Activated CD8-positive, alpha-beta memory T cell treated with anti-CD3 and anti-CD28 coated beads, Interleukin-2, amount 10 ng/mL, durations not matched to agents 7 days and 5 days (primary cell): Measurements from ENCODE around the gene THUMPD2. TPM values are rescaled to one million over a fixed set of nuclear protein-coding genes. Genes with fewer than 3 reads are reported as not detected.
A peak's percentile ranks its signal among the peaks of the same experiment; 100 is the strongest.
"Not testable (repeated sequence)": the region's sequence is repeated elsewhere in the genome, so short reads cannot be mapped to it uniquely, and the experiment has no call there.

ENCODE experiments used
- ATAC-seq: fragments of 150-1000 bp; cut with Tn5 transposase; one replicate; pipeline ENCODE4 v1.10.0; 2021; ENCODE audit warnings: moderate library complexity
- CTCF ChIA-PET: fragments of 350-600 bp; sonication (Branson Sonifier 250); formaldehyde crosslinking; loops from one replicate; lab custom pipeline; 2021; ENCODE audit warnings: antibody characterized with exemption; lab: Charles Lee
- DNase-seq: peaks from one replicate; pipeline ENCODE4 v3.0.0-alpha.2; 2020
- H3K27ac Mint-ChIP-seq: one replicate; pipeline ENCODE4 v1.8.0; 2021; ENCODE audit warnings: mild to moderate bottlenecking, mixed read lengths
- H3K27me3 Mint-ChIP-seq: one replicate; pipeline ENCODE4 v1.8.0; 2021; ENCODE audit warnings: mixed read lengths
- H3K36me3 Mint-ChIP-seq: one replicate; pipeline ENCODE4 v1.8.0; 2021; ENCODE audit warnings: mild to moderate bottlenecking, mixed read lengths
- H3K4me1 Mint-ChIP-seq: one replicate; pipeline ENCODE4 v1.8.0; 2021; ENCODE audit warnings: mixed read lengths
- H3K4me3 Mint-ChIP-seq: one replicate; pipeline ENCODE4 v1.8.0; 2021; ENCODE audit warnings: mild to moderate bottlenecking, moderate library complexity, mixed read lengths
- H3K9me3 Mint-ChIP-seq: one replicate; pipeline ENCODE4 v1.8.0; 2022; ENCODE audit warnings: low read depth, mixed read lengths
- total RNA-seq, 2 experiments: library from RNA; stranded (reverse); gene quantifications; one replicate each; pipeline ENCODE4 v1.2.3, GENCODE V29; 2021

The THUMPD2 gene
- total RNA-seq, 2 experiments from 2014 or later = 16.0 to 20.8 TPM

DNA sequence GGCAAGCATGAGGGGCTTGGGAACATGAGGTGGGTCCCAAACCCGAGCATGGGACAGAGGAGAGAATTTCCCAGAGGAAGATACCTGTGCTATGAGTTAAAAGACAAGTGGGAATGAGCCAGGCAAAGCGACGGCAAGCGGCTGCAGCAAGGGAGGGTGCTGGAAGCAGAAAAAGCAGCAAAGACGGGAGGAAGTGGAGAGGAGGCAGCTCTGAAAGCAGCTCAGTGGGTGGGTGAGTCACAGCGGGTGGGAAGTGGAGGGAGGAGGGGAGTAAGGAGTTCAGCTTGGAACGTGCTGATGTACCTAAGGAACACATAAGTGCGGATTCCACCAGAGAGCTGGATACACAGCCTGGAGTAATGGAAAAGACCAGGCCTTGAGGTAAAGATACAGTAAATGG lies 41.4 kb downstream of the THUMPD2 start:
- peaks cover 59% of the 10 kb centered on the region for H3K36me3 Mint-ChIP-seq
- H3K27ac Mint-ChIP-seq = no peak overlapping the region

GRCh38 chr2:39736640-39737039 lies 42.4 kb downstream of the THUMPD2 start:
- Mint-ChIP-seq H3K4me3 (no peak overlapping the region), H3K9me3 (no peaks in the 10 kb centered on the region), H3K36me3 (peaks cover 56% of the 10 kb centered on the region), H3K4me1 (no peaks in the 10 kb centered on the region), H3K27ac (no peak overlapping the region), H3K27me3 (no peaks in the 10 kb centered on the region)
- ATAC-seq (no peak), DNase-seq (no peak)
- CTCF ChIA-PET = interaction anchor here (1.0 kb wide), 1 partner anchor 9 kb away, joined by 3 read pairs; no protein-coding TSS in a partner anchor

More for the DNA sequence above, 41.4 kb downstream of the THUMPD2 start:
- CTCF ChIA-PET = interaction anchor here (1.0 kb wide), 1 partner anchor 10 kb away, joined by 3 read pairs; no protein-coding TSS in a partner anchor
- DNase-seq (no peak), ATAC-seq (no peak)
- no peaks in the 10 kb centered on the region for H3K9me3 Mint-ChIP-seq
- H3K4me1 Mint-ChIP-seq = no peaks in the 10 kb centered on the region
- no peaks in the 10 kb centered on the region for H3K27me3 Mint-ChIP-seq
- no peak overlapping the region for H3K4me3 Mint-ChIP-seq

DNA sequence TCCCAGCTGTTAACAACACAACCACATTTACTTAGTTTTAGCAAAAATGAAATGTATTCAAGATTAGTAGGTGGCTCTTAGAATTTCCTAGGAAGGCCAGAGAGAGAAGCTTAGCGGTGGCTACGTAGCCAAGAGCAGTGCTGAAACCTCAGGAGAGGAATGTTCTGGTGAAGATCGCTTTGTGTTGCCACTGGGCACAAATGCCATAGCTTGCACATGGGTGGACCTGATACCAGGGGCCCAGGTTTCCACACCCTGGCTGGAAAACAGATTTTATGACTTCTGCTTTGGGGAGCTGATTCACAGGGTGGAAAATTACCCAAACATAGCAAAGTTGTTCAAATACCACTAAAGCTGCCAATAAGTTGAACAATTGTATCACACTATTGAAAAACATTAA lies 43.4 kb downstream of the THUMPD2 start:
- H3K9me3 Mint-ChIP-seq = no peaks in the 10 kb centered on the region
- H3K27ac Mint-ChIP-seq = no peak overlapping the region

GRCh38 chr2:39734445-39734844 lies 44.6 kb downstream of the THUMPD2 start:
- Mint-ChIP-seq H3K9me3 (no peaks in the 10 kb centered on the region), H3K4me1 (no peaks in the 10 kb centered on the region), H3K4me3 (no peak overlapping the region), H3K27me3 (no peaks in the 10 kb centered on the region), H3K36me3 (peaks cover 46% of the 10 kb centered on the region), H3K27ac (no peak overlapping the region)
- CTCF ChIA-PET = no interaction called here
- no peak for ATAC-seq
- DNase-seq = no peak

More for the DNA sequence above, 43.4 kb downstream of the THUMPD2 start:
- no peak for ATAC-seq
- CTCF ChIA-PET = interaction anchor here (0.6 kb wide), 1 partner anchor 356 kb away, joined by 3 read pairs; no protein-coding TSS in a partner anchor
- DNase-seq = no peak
- Mint-ChIP-seq H3K4me3 (no peak overlapping the region), H3K36me3 (peaks cover 50% of the 10 kb centered on the region), H3K4me1 (no peaks in the 10 kb centered on the region), H3K27me3 (no peaks in the 10 kb centered on the region)

DNA sequence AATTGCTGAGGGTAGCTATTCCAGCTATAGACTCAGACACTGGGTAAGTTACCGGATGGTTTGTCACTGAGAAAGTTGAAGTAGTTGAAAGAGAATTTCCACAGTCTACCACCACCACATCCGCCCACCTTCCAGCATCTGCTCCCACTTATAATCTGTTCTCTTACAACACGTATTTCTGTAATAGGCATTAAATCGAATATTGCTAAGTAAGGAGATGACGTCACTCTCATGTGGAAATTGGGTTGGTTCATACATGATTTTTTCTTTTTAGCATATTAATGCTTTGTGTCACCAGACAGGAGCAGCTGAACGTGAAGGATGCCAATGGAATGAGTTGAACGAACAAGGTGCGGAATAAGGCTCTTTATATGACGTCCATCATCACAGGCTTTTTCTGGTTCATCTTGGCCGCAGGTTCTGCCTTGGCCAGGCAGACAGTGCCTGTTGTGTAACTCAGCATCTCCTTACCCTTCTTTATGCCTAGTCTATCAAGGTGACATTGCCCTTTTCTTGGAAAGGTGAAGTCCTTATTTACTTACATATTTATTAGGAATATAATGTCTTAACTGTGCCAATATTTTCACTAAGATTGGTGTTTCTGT lies 45.9 kb downstream of the THUMPD2 start:
- CTCF ChIA-PET = interaction anchor here (0.9 to 1.9 kb wide), 2 partner anchors 8 to 353 kb away, joined by 4 to 5 read pairs; no protein-coding TSS in a partner anchor
- no peaks in the 10 kb centered on the region for H3K9me3 Mint-ChIP-seq
- H3K4me1 Mint-ChIP-seq = no peaks in the 10 kb centered on the region
- no peaks in the 10 kb centered on the region for H3K27me3 Mint-ChIP-seq
- DNase-seq (no peak), ATAC-seq (no peak)
- H3K36me3 Mint-ChIP-seq = peaks cover 37% of the 10 kb centered on the region
- no peak overlapping the region for H3K27ac Mint-ChIP-seq
- no peak overlapping the region for H3K4me3 Mint-ChIP-seq

- CTCF ChIA-PET = interaction anchor here (0.9 to 1.9 kb wide), 2 partner anchors 9 to 352 kb away, joined by 4 to 5 read pairs; no protein-coding TSS in a partner anchor
- DNase-seq (no peak), ATAC-seq (no peak)
- Mint-ChIP-seq H3K36me3 (peaks cover 31% of the 10 kb centered on the region), H3K27me3 (no peaks in the 10 kb centered on the region), H3K4me3 (no peak overlapping the region), H3K9me3 (no peaks in the 10 kb centered on the region), H3K4me1 (no peaks in the 10 kb centered on the region), H3K27ac (no peak overlapping the region)
Measured at GRCh38 chr2:39732482-39732881, 46.6 kb downstream of the THUMPD2 start.

GRCh38 chr2:39731546-39731945 lies 47.5 kb downstream of the THUMPD2 start:
- Mint-ChIP-seq H3K36me3 (peaks cover 24% of the 10 kb centered on the region), H3K9me3 (no peaks in the 10 kb centered on the region), H3K4me3 (no peak overlapping the region), H3K27me3 (no peaks in the 10 kb centered on the region), H3K27ac (no peak overlapping the region), H3K4me1 (no peaks in the 10 kb centered on the region)
- DNase-seq (no peak), ATAC-seq (no peak)
- CTCF ChIA-PET = interaction anchor here (0.9 to 3.8 kb wide), 3 partner anchors 10 to 353 kb away, joined by 3 to 35 read pairs (median 5); no protein-coding TSS in a partner anchor

- H3K27me3 Mint-ChIP-seq = peaks cover 3% of the 10 kb centered on the region
- DNase-seq = no peak
- no peaks in the 10 kb centered on the region for H3K9me3 Mint-ChIP-seq
- no peak overlapping the region for H3K4me3 Mint-ChIP-seq
- peak; percentile 30 for ATAC-seq
- no peaks in the 10 kb centered on the region for H3K4me1 Mint-ChIP-seq
- no peak overlapping the region for H3K27ac Mint-ChIP-seq
- H3K36me3 Mint-ChIP-seq = peaks cover 21% of the 10 kb centered on the region
- CTCF ChIA-PET = interaction anchor here (0.9 to 3.8 kb wide), 3 partner anchors 20 to 783 kb away, joined by 3 to 35 read pairs (median 4); no protein-coding TSS in a partner anchor
Measured at GRCh38 chr2:39730685-39731302, 48.3 kb downstream of the THUMPD2 start.

GRCh38 chr2:39730276-39730675 lies 48.8 kb downstream of the THUMPD2 start:
- DNase-seq (no peak), ATAC-seq (no peak)
- no peaks in the 10 kb centered on the region for H3K4me1 Mint-ChIP-seq
- H3K9me3 Mint-ChIP-seq = no peaks in the 10 kb centered on the region
- no peak overlapping the region for H3K4me3 Mint-ChIP-seq
- H3K27me3 Mint-ChIP-seq = peaks cover 3% of the 10 kb centered on the region
- CTCF ChIA-PET = interaction anchor here (0.8 to 3.8 kb wide), 7 partner anchors 9 to 783 kb away, joined by 3 to 35 read pairs (median 4); no protein-coding TSS in a partner anchor
- peaks cover 17% of the 10 kb centered on the region for H3K36me3 Mint-ChIP-seq
- H3K27ac Mint-ChIP-seq = no peak overlapping the region

GRCh38 chr2:39728941-39729351 lies 50.1 kb downstream of the THUMPD2 start:
- Mint-ChIP-seq H3K4me3 (no peak overlapping the region), H3K27ac (no peak overlapping the region), H3K27me3 (peaks cover 5% of the 10 kb centered on the region), H3K9me3 (no peaks in the 10 kb centered on the region), H3K4me1 (no peaks in the 10 kb centered on the region), H3K36me3 (peaks cover 8% of the 10 kb centered on the region)
- DNase-seq (no peak), ATAC-seq (no peak)
- CTCF ChIA-PET = interaction anchor here (0.7 to 3.8 kb wide), 7 partner anchors 11 to 350 kb away, joined by 3 to 35 read pairs (median 4); no protein-coding TSS in a partner anchor

- not testable (repeated sequence) for H3K4me1 Mint-ChIP-seq, H3K4me3 Mint-ChIP-seq, ATAC-seq, H3K9me3 Mint-ChIP-seq, H3K36me3 Mint-ChIP-seq, H3K27ac Mint-ChIP-seq, H3K27me3 Mint-ChIP-seq, DNase-seq
- CTCF ChIA-PET = interaction anchor here (1.6 to 3.8 kb wide), 3 partner anchors 30 to 350 kb away, joined by 3 to 35 read pairs (median 4); no protein-coding TSS in a partner anchor
Measured at GRCh38 chr2:39728085-39728484, 51.0 kb downstream of the THUMPD2 start.

DNA sequence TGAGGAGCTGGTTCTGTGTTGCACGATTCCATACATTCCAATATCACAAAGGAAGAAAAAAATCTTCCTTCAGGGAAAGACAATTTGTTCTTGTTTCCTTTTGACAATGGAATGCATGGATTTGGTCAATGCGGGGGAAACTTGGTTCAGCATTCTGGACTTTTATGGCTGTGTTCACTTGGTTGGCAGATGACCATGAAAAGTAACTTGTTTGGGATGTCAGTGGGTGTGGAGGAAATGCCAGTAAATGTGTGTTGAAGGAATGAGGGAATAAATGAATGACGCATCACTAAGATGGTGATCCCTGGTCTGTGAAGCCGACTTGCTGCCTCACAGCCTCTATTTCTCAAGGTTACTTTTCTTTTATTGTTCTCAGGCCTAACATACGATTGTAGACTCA lies 53.7 kb downstream of the THUMPD2 start:
- ATAC-seq = no peak
- peaks cover 19% of the 10 kb centered on the region for H3K27me3 Mint-ChIP-seq
- H3K27ac Mint-ChIP-seq = no peak overlapping the region
- no peak for DNase-seq
- CTCF ChIA-PET = no interaction called here
- no peaks in the 10 kb centered on the region for H3K4me1 Mint-ChIP-seq
- no peaks in the 10 kb centered on the region for H3K36me3 Mint-ChIP-seq
- no peak overlapping the region for H3K4me3 Mint-ChIP-seq
- no peaks in the 10 kb centered on the region for H3K9me3 Mint-ChIP-seq

GRCh38 chr2:39724828-39725144 lies 54.3 kb downstream of the THUMPD2 start:
- peaks cover 21% of the 10 kb centered on the region for H3K27me3 Mint-ChIP-seq
- H3K36me3 Mint-ChIP-seq = no peaks in the 10 kb centered on the region
- no peaks in the 10 kb centered on the region for H3K9me3 Mint-ChIP-seq
- H3K27ac Mint-ChIP-seq = no peak overlapping the region
- CTCF ChIA-PET = no interaction called here
- DNase-seq = no peak
- H3K4me1 Mint-ChIP-seq = no peaks in the 10 kb centered on the region
- H3K4me3 Mint-ChIP-seq = no peak overlapping the region
- ATAC-seq = no peak
